HepG2 (cell line): ENCODE data around the gene NPW. TPM values are rescaled to one million over a fixed set of nuclear protein-coding genes. Genes with fewer than 3 reads are reported as not detected.
A peak's percentile ranks its signal among the peaks of the same experiment; 100 is the strongest.

Experiments
- ARHGAP35 ChIP-seq: sonication (generic); formaldehyde crosslinking; IDR thresholded peaks from 2 replicates; pipeline ENCODE4 v1.9.0; 2022; ENCODE audit warnings: mild to moderate bottlenecking, inconsistent platforms, moderate library complexity, missing genetic modification reagents, borderline replicate concordance
- CENPBD1 ChIP-seq: sonication (generic); formaldehyde crosslinking; IDR thresholded peaks from 2 replicates; pipeline ENCODE4 v1.8.0; 2022; ENCODE audit warnings: missing genetic modification reagents, low read depth, mild to moderate bottlenecking, borderline replicate concordance
- FLYWCH1 ChIP-seq: sonication (generic); formaldehyde crosslinking; IDR thresholded peaks from 2 replicates; pipeline ENCODE4 v1.8.1; 2023; ENCODE audit warnings: mild to moderate bottlenecking, missing genetic modification reagents
- FOXK2 ChIP-seq: fragments of 450-650 bp; IDR thresholded peaks from 2 replicates; pipeline ENCODE4 v1.6.1; 2016
- HDAC1 ChIP-seq: sonication (generic); formaldehyde crosslinking; IDR thresholded peaks from 2 replicates; pipeline ENCODE4 v1.5.1; 2020; ENCODE audit warnings: mild to moderate bottlenecking, missing genetic modification reagents
- KMT2B ChIP-seq: IDR thresholded peaks from 2 replicates; pipeline ENCODE4 v1.6.1; 2016; ENCODE audit warnings: missing genetic modification reagents, missing compliant biosample characterization
- MYNN ChIP-seq: sonication (generic); formaldehyde crosslinking; IDR thresholded peaks from 2 replicates; pipeline ENCODE4 v1.4.0; 2020; ENCODE audit warnings: mild to moderate bottlenecking, low read depth, missing genetic modification reagents
- NFE2L1 ChIP-seq: sonication (generic); formaldehyde crosslinking; IDR thresholded peaks from 2 replicates; pipeline ENCODE4 v1.4.0; 2020; ENCODE audit warnings: missing genetic modification reagents, mild to moderate bottlenecking, borderline replicate concordance
- RBM22 ChIP-seq: fragments of 200-400 bp; formaldehyde crosslinking; optimal IDR thresholded peaks from 2 replicates; pipeline ENCODE3; 2017; ENCODE audit warnings: mild to moderate bottlenecking, low read length, moderate library complexity
- RFXAP ChIP-seq: sonication (generic); formaldehyde crosslinking; IDR thresholded peaks from 2 replicates; pipeline ENCODE4 v1.4.0; 2020; ENCODE audit warnings: missing genetic modification reagents, borderline replicate concordance
- RXRB ChIP-seq: IDR thresholded peaks from 2 replicates; pipeline ENCODE4 v1.6.1; 2016; ENCODE audit warnings: borderline replicate concordance, missing genetic modification reagents, missing compliant biosample characterization
- SCMH1 ChIP-seq: sonication (generic); formaldehyde crosslinking; IDR thresholded peaks from 2 replicates; pipeline ENCODE4 v1.9.0; 2021; ENCODE audit warnings: missing genetic modification reagents, mild to moderate bottlenecking, borderline replicate concordance
- SMAD1 ChIP-seq: sonication (generic); formaldehyde crosslinking; IDR thresholded peaks from 2 replicates; pipeline ENCODE4 v1.4.0; 2020; ENCODE audit warnings: missing genetic modification reagents, low read depth, mild to moderate bottlenecking, borderline replicate concordance
- SNAPC2 ChIP-seq: sonication (generic); formaldehyde crosslinking; IDR thresholded peaks from 2 replicates; pipeline ENCODE4 v1.8.1; 2022; ENCODE audit warnings: mild to moderate bottlenecking, missing genetic modification reagents
- SOX13 ChIP-seq, 3 experiments: fragments of 450-650 bp in 1 of 3; sonication (generic) in 1 of 3; formaldehyde crosslinking in 1 of 3; IDR thresholded peaks in 2 of 3; conservative IDR thresholded peaks in 1 of 3; 2 replicates each; pipeline versions ENCODE4 v1.5.0 to v1.6.1; 2016 to 2020; ENCODE audit warnings: antibody characterized with exemption in 1 of 3, mild to moderate bottlenecking in 1 of 3, missing compliant biosample characterization in 1 of 3, missing genetic modification reagents in 1 of 3, moderate library complexity in 1 of 3
- SRF ChIP-seq: IDR thresholded peaks from 2 replicates; pipeline ENCODE4 v1.6.1; 2011; ENCODE audit warnings: mild to moderate bottlenecking, low read depth, low read length, moderate library complexity
- ZNF256 ChIP-seq: sonication (generic); formaldehyde crosslinking; conservative IDR thresholded peaks from 2 replicates; pipeline ENCODE4 v1.4.0; 2020; ENCODE audit warnings: missing genetic modification reagents
- ZNF331 ChIP-seq: sonication (generic); formaldehyde crosslinking; IDR thresholded peaks from 2 replicates; pipeline ENCODE4 v1.4.0; 2020; ENCODE audit warnings: missing genetic modification reagents
- ZNF44 ChIP-seq: sonication (generic); formaldehyde crosslinking; IDR thresholded peaks from 2 replicates; pipeline ENCODE4 v1.5.1; 2020; ENCODE audit warnings: mild to moderate bottlenecking, missing genetic modification reagents
- ZNF530 ChIP-seq: sonication (generic); formaldehyde crosslinking; IDR thresholded peaks from 2 replicates; pipeline ENCODE4 v1.5.0; 2020; ENCODE audit warnings: low read depth, mild to moderate bottlenecking, missing genetic modification reagents
- ZNF780A ChIP-seq: sonication (generic); formaldehyde crosslinking; IDR thresholded peaks from 2 replicates; pipeline ENCODE4 v1.8.0; 2022; ENCODE audit warnings: mild to moderate bottlenecking, missing genetic modification reagents, moderate library complexity
- ZNF883 ChIP-seq: sonication (generic); formaldehyde crosslinking; IDR thresholded peaks from 2 replicates; pipeline ENCODE4 v1.5.1; 2020; ENCODE audit warnings: mild to moderate bottlenecking, missing genetic modification reagents; ENCODE audit errors: not compliant biosample characterization
- ZSCAN12 ChIP-seq: sonication (generic); formaldehyde crosslinking; IDR thresholded peaks from 2 replicates; pipeline ENCODE4 v1.9.0; 2021; ENCODE audit warnings: mild to moderate bottlenecking, missing genetic modification reagents
- polyA plus RNA-seq, 8 experiments: library from polyadenylated mRNA; depleted of rRNA in 3 of 8; stranded (reverse) in 7 of 8; unstranded in 1 of 8; fragments of >200 nt; fragmentation: Illumina TruSeq in 4 of 8; extraction: Trizol in 4 of 8; gene quantifications; 2 replicates each; pipeline versions ENCODE4 v1.2.1 to v1.2.3, GENCODE V29; 2011 to 2016; ENCODE audit warnings: low read depth in 4 of 8, missing spikeins in 1 of 8, mixed read lengths in 1 of 8; ENCODE audit not compliant: insufficient read depth in 1 of 8
- total RNA-seq, 5 experiments: library from RNA; depleted of rRNA; stranded (reverse); fragments of >200 nt; fragmentation: Illumina TruSeq; extraction: Trizol; gene quantifications; 2 replicates each; pipeline ENCODE4 v1.2.3, GENCODE V29; 2016; ENCODE audit warnings: low read depth in 1 of 5
- TF ChIP-seq, protein P1 (sequence below): sonication (generic); formaldehyde crosslinking; IDR thresholded peaks from 2 replicates; pipeline ENCODE4 v1.5.0; 2020; ENCODE audit warnings: missing genetic modification reagents
- TF ChIP-seq, protein P2 (sequence below): sonication (generic); formaldehyde crosslinking; IDR thresholded peaks from 2 replicates; pipeline ENCODE4 v1.4.0; 2020; ENCODE audit warnings: mild to moderate bottlenecking, missing genetic modification reagents
- TF ChIP-seq, protein P3 (sequence below): sonication (generic); formaldehyde crosslinking; IDR thresholded peaks from 2 replicates; pipeline ENCODE4 v1.4.0; 2020; ENCODE audit warnings: missing genetic modification reagents

The NPW gene
- total and polyA plus RNA-seq, 2 of the 13 experiments (the other 11 are each of a cell fraction or from before 2014, with no cell fraction given): 0.24 to 0.97 TPM

- TF ChIP-seq ZNF780A (CRISPR knock-in tag) (no peak), NFE2L1 (CRISPR knock-in tag) (no peak), SRF (no peak; the same call in 1 of the 2 replicates), RBM22 (no peak), ZNF331 (peak; percentile 69), FOXK2 (no peak), SNAPC2 (CRISPR knock-in tag) (no peak), CENPBD1 (CRISPR knock-in tag) (no peak), ARHGAP35 (no peak), MYNN (CRISPR knock-in tag) (no peak), SOX13 (IDR thresholded peaks at IDR 0.05) (no peak), SOX13 (CRISPR knock-in tag; conservative IDR thresholded peaks at IDR 0.05 in 1 of 2, IDR thresholded peaks at IDR 0.05 in 1 of 2) (peak in 1 of 2 experiments; percentile 32; a peak in 1 of 4 replicates), ZSCAN12 (CRISPR knock-in tag) (no peak), FLYWCH1 (no peak), ZNF44 (CRISPR knock-in tag) (no peak), HDAC1 (no peak), KMT2B (no peak), RXRB (CRISPR knock-in tag) (peak; percentile 75; the same call in 1 of the 2 replicates), ZNF883 (CRISPR knock-in tag) (peak; percentile 54), ZNF530 (CRISPR knock-in tag) (no peak), RFXAP (CRISPR knock-in tag) (no peak), SCMH1 (CRISPR knock-in tag) (no peak), SMAD1 (CRISPR knock-in tag) (no peak), ZNF256 (no peak)
- TF ChIP-seq, protein P1, sequence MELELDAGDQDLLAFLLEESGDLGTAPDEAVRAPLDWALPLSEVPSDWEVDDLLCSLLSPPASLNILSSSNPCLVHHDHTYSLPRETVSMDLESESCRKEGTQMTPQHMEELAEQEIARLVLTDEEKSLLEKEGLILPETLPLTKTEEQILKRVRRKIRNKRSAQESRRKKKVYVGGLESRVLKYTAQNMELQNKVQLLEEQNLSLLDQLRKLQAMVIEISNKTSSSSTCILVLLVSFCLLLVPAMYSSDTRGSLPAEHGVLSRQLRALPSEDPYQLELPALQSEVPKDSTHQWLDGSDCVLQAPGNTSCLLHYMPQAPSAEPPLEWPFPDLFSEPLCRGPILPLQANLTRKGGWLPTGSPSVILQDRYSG: no peak
- TF ChIP-seq, protein P2, sequence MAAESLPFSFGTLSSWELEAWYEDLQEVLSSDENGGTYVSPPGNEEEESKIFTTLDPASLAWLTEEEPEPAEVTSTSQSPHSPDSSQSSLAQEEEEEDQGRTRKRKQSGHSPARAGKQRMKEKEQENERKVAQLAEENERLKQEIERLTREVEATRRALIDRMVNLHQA (CRISPR knock-in tag): no peak
- TF ChIP-seq, protein P3, sequence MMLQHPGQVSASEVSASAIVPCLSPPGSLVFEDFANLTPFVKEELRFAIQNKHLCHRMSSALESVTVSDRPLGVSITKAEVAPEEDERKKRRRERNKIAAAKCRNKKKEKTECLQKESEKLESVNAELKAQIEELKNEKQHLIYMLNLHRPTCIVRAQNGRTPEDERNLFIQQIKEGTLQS (CRISPR knock-in tag): no peak
Observed at GRCh38 chr16:2003827-2004641, 15.6 kb upstream of the NPW start (continued).
